OCI-LY7 (cell line): ENCODE measurements around the gene KTN1. TPM values are rescaled to one million over a fixed set of nuclear protein-coding genes. Genes with fewer than 3 reads are reported as not detected.

Experiments
- BruUV-seq: library from RNA; stranded (reverse); fragments of 400-500 nt; replicated peaks from 2 replicates; lab custom pipeline; 2021; lab: Mats Ljungman, UMichigan
- CTCF ChIA-PET: fragments of 300-600 bp; sonication (Branson Sonifier 250); formaldehyde crosslinking; loops from one replicate; lab custom pipeline; 2022; ENCODE audit warnings: antibody characterized with exemption; ENCODE audit not compliant: unreplicated experiment; lab: Charles Lee
- POLR2A ChIA-PET: fragments of 300-600 bp; sonication (Branson Sonifier 250); formaldehyde crosslinking; loops from one replicate; lab custom pipeline; 2022; ENCODE audit warnings: antibody characterized with exemption; lab: Charles Lee
- DNase-seq: peaks from one replicate; pipeline ENCODE4 v3.0.0-alpha.2; 2015; ENCODE audit warnings: low spot score
- H2AFZ ChIP-seq: fragments of 200-600 bp; sonication (generic), shearing (Covaris generic); 2 replicates; pipeline ENCODE4 v1.6.1; 2014; ENCODE audit warnings: mild to moderate bottlenecking, antibody characterized with exemption, low read length, moderate library complexity
- H3K27ac ChIP-seq: fragments of 200-600 bp; sonication (generic); 2 replicates; pipeline ENCODE4 v1.5.1; 2014; ENCODE audit warnings: mixed run types, low read depth, mild to moderate bottlenecking, moderate library complexity, low read length, inconsistent platforms; ENCODE audit not compliant: poor library complexity, severe bottlenecking
- H3K36me3 ChIP-seq: fragments of 200-600 bp; sonication (generic); 2 replicates; pipeline ENCODE4 v1.6.1; 2014; ENCODE audit warnings: mild to moderate bottlenecking, antibody characterized with exemption, low read length, moderate library complexity, mixed read lengths; ENCODE audit not compliant: insufficient read depth
- H3K4me1 ChIP-seq: fragments of 200-600 bp; sonication (generic); 2 replicates; pipeline ENCODE4 v1.5.1; 2014; ENCODE audit warnings: mild to moderate bottlenecking, low read length; ENCODE audit not compliant: insufficient read depth, poor library complexity, severe bottlenecking
- H3K4me2 ChIP-seq: fragments of 200-600 bp; sonication (generic); 2 replicates; pipeline ENCODE4 v1.6.1; 2014; ENCODE audit warnings: mild to moderate bottlenecking, low read length
- H3K4me3 ChIP-seq: fragments of 200-600 bp; sonication (generic); 2 replicates; pipeline ENCODE4 v1.5.1; 2014; ENCODE audit warnings: mild to moderate bottlenecking, low read depth, low read length; ENCODE audit not compliant: poor library complexity, severe bottlenecking
- H3K79me2 ChIP-seq: fragments of 200-600 bp; sonication (generic); 2 replicates; pipeline ENCODE4 v1.6.1; 2016; ENCODE audit warnings: low read depth, mild to moderate bottlenecking, low read length, moderate library complexity, mixed read lengths; ENCODE audit not compliant: insufficient read depth
- H3K9me2 ChIP-seq: fragments of 200-600 bp; sonication (generic); 2 replicates; pipeline ENCODE4 v1.6.1; 2016; ENCODE audit warnings: mild to moderate bottlenecking, low read length, mixed read lengths; ENCODE audit not compliant: insufficient read depth
- H3K9me3 ChIP-seq: fragments of 200-600 bp; sonication (generic); 2 replicates; pipeline ENCODE4 v1.6.1; 2014; ENCODE audit warnings: mild to moderate bottlenecking, mixed run types, low read length, mixed read lengths
- H4K20me1 ChIP-seq: fragments of 200-600 bp; sonication (generic); 2 replicates; pipeline ENCODE4 v1.6.1; 2014; ENCODE audit warnings: mild to moderate bottlenecking, antibody characterized with exemption, low read length, moderate library complexity, mixed read lengths; ENCODE audit not compliant: insufficient read depth
- EZH2phosphoT487 ChIP-seq: fragments of 200-600 bp; sonication (generic); IDR thresholded peaks from 2 replicates; pipeline ENCODE4 v1.6.1; 2018; ENCODE audit warnings: low read depth, borderline replicate concordance, mild to moderate bottlenecking, mixed run types, antibody characterized with exemption, low read length, moderate library complexity, mixed read lengths
- intact Hi-C: fragments of 100-400 bp; cut with micrococcal nuclease; formaldehyde crosslinking; loops from one replicate; pipeline ENCODE4 v1.10.0; 2022; ENCODE audit not compliant: unreplicated experiment
- total RNA-seq, 2 experiments: library from RNA; depleted of rRNA in 1 of 2; stranded (reverse); fragments of >200 nt in 1 of 2; shearing (Covaris generic) in 1 of 2; gene quantifications; 2 replicates each; pipeline ENCODE4 v1.2.3, GENCODE V29; 2014 to 2022
- TF ChIP-seq, protein P1 (sequence below): fragments of 200-600 bp; sonication (generic); conservative IDR thresholded peaks from 2 replicates; pipeline ENCODE4 v1.5.1; 2014; ENCODE audit warnings: mild to moderate bottlenecking, antibody characterized with exemption, low read length, moderate library complexity, mixed read lengths

KTN1 gene
- total RNA-seq, 2 experiments from 2014 or later: 60.6 to 124 TPM

DNA sequence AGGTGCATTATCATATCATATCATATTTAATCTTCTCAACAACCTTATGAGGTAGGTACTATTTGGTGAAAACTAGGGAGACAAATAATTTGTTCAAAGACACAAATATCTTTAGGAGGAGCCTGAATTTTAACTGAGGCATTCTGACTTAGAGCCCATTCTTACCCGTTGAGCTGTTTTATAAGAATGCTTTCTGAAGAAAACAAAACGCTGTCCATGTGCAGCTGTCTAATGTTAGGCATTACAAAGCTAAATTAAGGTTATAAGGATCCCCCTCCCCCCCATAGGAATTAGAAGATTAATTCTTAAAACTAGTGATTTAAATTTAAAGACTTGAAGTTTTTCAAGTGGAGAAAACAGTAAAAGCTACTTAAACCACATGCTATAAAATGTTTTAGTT, 6.4 kb downstream of the KTN1 start:
- Histone ChIP-seq H3K4me2 (no peak overlapping the region), H4K20me1 (peaks cover 67% of the 10 kb centered on the region), H2AFZ (no peak overlapping the region), H3K4me1 (peaks cover 40% of the 10 kb centered on the region), H3K27ac (no peak overlapping the region), H3K36me3 (0 out of 2 replicates have a peak, but pooled peaks cover 3% of the 10 kb centered on the region), H3K4me3 (no peak overlapping the region), H3K9me2 (no peaks in the 10 kb centered on the region), H3K79me2 (peaks cover 96% of the 10 kb centered on the region), H3K9me3 (no peaks in the 10 kb centered on the region)
- TF ChIP-seq, protein P1, sequence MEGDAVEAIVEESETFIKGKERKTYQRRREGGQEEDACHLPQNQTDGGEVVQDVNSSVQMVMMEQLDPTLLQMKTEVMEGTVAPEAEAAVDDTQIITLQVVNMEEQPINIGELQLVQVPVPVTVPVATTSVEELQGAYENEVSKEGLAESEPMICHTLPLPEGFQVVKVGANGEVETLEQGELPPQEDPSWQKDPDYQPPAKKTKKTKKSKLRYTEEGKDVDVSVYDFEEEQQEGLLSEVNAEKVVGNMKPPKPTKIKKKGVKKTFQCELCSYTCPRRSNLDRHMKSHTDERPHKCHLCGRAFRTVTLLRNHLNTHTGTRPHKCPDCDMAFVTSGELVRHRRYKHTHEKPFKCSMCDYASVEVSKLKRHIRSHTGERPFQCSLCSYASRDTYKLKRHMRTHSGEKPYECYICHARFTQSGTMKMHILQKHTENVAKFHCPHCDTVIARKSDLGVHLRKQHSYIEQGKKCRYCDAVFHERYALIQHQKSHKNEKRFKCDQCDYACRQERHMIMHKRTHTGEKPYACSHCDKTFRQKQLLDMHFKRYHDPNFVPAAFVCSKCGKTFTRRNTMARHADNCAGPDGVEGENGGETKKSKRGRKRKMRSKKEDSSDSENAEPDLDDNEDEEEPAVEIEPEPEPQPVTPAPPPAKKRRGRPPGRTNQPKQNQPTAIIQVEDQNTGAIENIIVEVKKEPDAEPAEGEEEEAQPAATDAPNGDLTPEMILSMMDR: no peak
- TF ChIP-seq EZH2phosphoT487: no peak
- intact Hi-C loops: loop anchor here (10.0 kb wide), 1 partner anchor 482 kb away; no protein-coding TSS in a partner anchor
- ChIA-PET CTCF (no interaction called here), POLR2A (interaction anchor here (0.6 to 1.1 kb wide), 3 partner anchors 9 to 12 kb away, joined by 3 to 9 read pairs (median 3); no protein-coding TSS in a partner anchor)
- no peak for DNase-seq
- no TSS peak for BruUV-seq

DNA sequence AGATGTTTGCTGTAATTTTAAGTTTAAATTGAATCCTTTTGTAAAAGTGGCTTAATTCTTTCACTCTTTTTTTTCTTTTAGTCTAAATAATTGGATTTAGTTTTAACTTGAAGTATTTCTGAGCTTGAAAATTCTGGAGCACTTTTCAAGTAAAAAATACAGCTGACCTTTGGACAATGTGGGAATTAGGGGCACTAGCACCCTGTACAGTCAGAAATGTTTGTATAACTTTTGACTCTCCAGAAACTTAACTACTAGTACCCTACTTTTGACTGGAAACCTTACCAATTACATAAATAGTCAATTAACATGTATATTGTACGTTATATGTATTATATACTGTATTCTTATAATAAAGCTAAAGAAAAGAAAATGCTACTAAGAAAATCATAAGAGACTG, 7.8 kb downstream of the KTN1 start:
- peaks cover 26% of the 10 kb centered on the region for H3K4me1 ChIP-seq

More for the DNA sequence above, 7.8 kb downstream of the KTN1 start:
- no peaks in the 10 kb centered on the region for H3K9me3 ChIP-seq
- no peaks in the 10 kb centered on the region for H3K9me2 ChIP-seq
- no peak overlapping the region for H3K4me2 ChIP-seq
- no peak overlapping the region for H2AFZ ChIP-seq
- POLR2A ChIA-PET: interaction anchor here (0.7 to 1.2 kb wide), 5 partner anchors 8 to 769 kb away, joined by 3 to 4 read pairs (median 4); no protein-coding TSS in a partner anchor
- intact Hi-C loops: loop anchor here (10.0 kb wide), 1 partner anchor 483 kb away; no protein-coding TSS in a partner anchor
- no peak for DNase-seq
- H4K20me1 ChIP-seq: peaks cover 64% of the 10 kb centered on the region
- peaks cover 95% of the 10 kb centered on the region for H3K79me2 ChIP-seq
- TF ChIP-seq EZH2phosphoT487: no peak
- TF ChIP-seq, protein P1: no peak
- H3K36me3 ChIP-seq: 0 out of 2 replicates have a peak, but pooled peaks cover 3% of the 10 kb centered on the region
- CTCF ChIA-PET: no interaction called here
- H3K4me3 ChIP-seq: no peak overlapping the region
- no peak overlapping the region for H3K27ac ChIP-seq
- BruUV-seq: no TSS peak
